Mesenchymal stem cell (in vitro differentiated cells and primary cell): ENCODE data around the gene TAS2R40.
"Not testable (repeated sequence)": the region's sequence is repeated elsewhere in the genome, so short reads cannot be mapped to it uniquely, and the experiment has no call there.

Source experiments
- DNase-seq: peaks from one replicate; pipeline ENCODE4 v3.0.0-alpha.2; 2013
- H2AFZ ChIP-seq: one replicate; pipeline ENCODE4 v1.6.1; 2013; ENCODE audit warnings: low read depth, mild to moderate bottlenecking, control low read depth, inconsistent platforms, low read length, moderate library complexity
- H2AK5ac ChIP-seq: 2 replicates; pipeline ENCODE4 v1.6.1; 2013; ENCODE audit warnings: low read length, moderate library complexity, mild to moderate bottlenecking, inconsistent platforms; ENCODE audit not compliant: severe bottlenecking
- H2BK120ac ChIP-seq: one replicate; pipeline ENCODE4 v1.6.1; 2013; ENCODE audit warnings: low read depth, mild to moderate bottlenecking, inconsistent platforms, low read length, moderate library complexity
- H2BK12ac ChIP-seq, 2 experiments: one replicate each; pipeline ENCODE4 v1.6.1; 2013; ENCODE audit warnings: inconsistent platforms in 2 of 2, low read length in 2 of 2, mild to moderate bottlenecking in 2 of 2, moderate library complexity in 2 of 2, control low read depth in 1 of 2
- H2BK15ac ChIP-seq: one replicate; pipeline ENCODE4 v1.6.1; 2013; ENCODE audit warnings: mild to moderate bottlenecking, low read depth, inconsistent platforms; ENCODE audit not compliant: poor library complexity, severe bottlenecking
- H2BK5ac ChIP-seq: 2 replicates; pipeline ENCODE4 v1.6.1; 2013; ENCODE audit warnings: low read depth, mild to moderate bottlenecking, low read length, control low read depth, inconsistent platforms; ENCODE audit not compliant: poor library complexity, severe bottlenecking
- H3K14ac ChIP-seq, 2 experiments: one replicate each; pipeline ENCODE4 v1.6.1; 2013; ENCODE audit warnings: inconsistent platforms in 2 of 2, low read length in 2 of 2, control low read depth in 1 of 2, mild to moderate bottlenecking in 1 of 2, moderate library complexity in 1 of 2
- H3K18ac ChIP-seq, 2 experiments: one replicate each; pipeline ENCODE4 v1.6.1; 2013; ENCODE audit warnings: inconsistent platforms in 2 of 2, low read length in 2 of 2, control low read depth in 1 of 2, low read depth in 1 of 2, mild to moderate bottlenecking in 1 of 2
- H3K23ac ChIP-seq, 2 experiments: one replicate each; pipeline ENCODE4 v1.6.1; 2013; ENCODE audit warnings: inconsistent platforms in 2 of 2, low read length in 2 of 2, mild to moderate bottlenecking in 2 of 2, moderate library complexity in 2 of 2, control low read depth in 1 of 2
- H3K27ac ChIP-seq: 2 replicates; pipeline ENCODE4 v1.5.1; 2013; ENCODE audit warnings: mild to moderate bottlenecking, moderate library complexity, low read length, control low read depth, inconsistent platforms; ENCODE audit not compliant: poor library complexity, severe bottlenecking
- H3K27me3 ChIP-seq, 2 experiments: 2 replicates each; pipeline versions ENCODE4 v1.6.1 to v1.7.0; 2013; ENCODE audit warnings: low read length in 2 of 2, mild to moderate bottlenecking in 2 of 2, moderate library complexity in 2 of 2, control low read depth in 1 of 2, inconsistent platforms in 1 of 2; ENCODE audit not compliant: control insufficient read depth in 1 of 2, insufficient read depth in 1 of 2
- H3K36me3 ChIP-seq, 2 experiments: 2 replicates each; pipeline versions ENCODE4 v1.6.1 to v1.7.0; 2013; ENCODE audit warnings: low read length in 2 of 2, control low read depth in 1 of 2, inconsistent platforms in 1 of 2, low read depth in 1 of 2, mild to moderate bottlenecking in 1 of 2; ENCODE audit not compliant: insufficient read depth in 2 of 2, control insufficient read depth in 1 of 2
- H3K4ac ChIP-seq, 2 experiments: one replicate each; pipeline ENCODE4 v1.6.1; 2013; ENCODE audit warnings: inconsistent platforms in 2 of 2, low read length in 2 of 2, mild to moderate bottlenecking in 2 of 2, moderate library complexity in 2 of 2, control low read depth in 1 of 2, low read depth in 1 of 2
- H3K4me1 ChIP-seq: 2 replicates; pipeline ENCODE4 v1.6.1; 2013; ENCODE audit warnings: low read depth, low read length, control low read depth; ENCODE audit not compliant: control insufficient read depth, insufficient read depth
- H3K4me2 ChIP-seq: 2 replicates; pipeline ENCODE4 v1.6.1; 2013; ENCODE audit warnings: low read length, mild to moderate bottlenecking, inconsistent platforms; ENCODE audit not compliant: poor library complexity, severe bottlenecking
- H3K4me3 ChIP-seq, 2 experiments: 2 replicates each; pipeline versions ENCODE4 v1.5.1 to v1.7.0; 2013; ENCODE audit warnings: low read length in 2 of 2, mild to moderate bottlenecking in 2 of 2, control low read depth in 1 of 2, low read depth in 1 of 2; ENCODE audit not compliant: insufficient read depth in 1 of 2
- H3K79me1 ChIP-seq: replicated peaks from 2 replicates; pipeline ENCODE4 v1.6.1; 2013; ENCODE audit warnings: mild to moderate bottlenecking, control low read depth, low read length, inconsistent platforms; ENCODE audit not compliant: poor library complexity, severe bottlenecking
- H3K9ac ChIP-seq: 2 replicates; pipeline ENCODE4 v1.7.0; 2013; ENCODE audit warnings: mild to moderate bottlenecking, low read length, moderate library complexity
- H3K9me3 ChIP-seq: 2 replicates; pipeline ENCODE4 v1.7.0; 2013; ENCODE audit warnings: mild to moderate bottlenecking, low read length; ENCODE audit not compliant: control insufficient read depth
- H4K8ac ChIP-seq: one replicate; pipeline ENCODE4 v1.6.1; 2013; ENCODE audit warnings: inconsistent platforms, mild to moderate bottlenecking, low read length, moderate library complexity
- H4K91ac ChIP-seq: one replicate; pipeline ENCODE4 v1.6.1; 2013; ENCODE audit warnings: mild to moderate bottlenecking, low read length, inconsistent platforms
- WGBS: methylation state at CpG from one replicate; pipeline ENCODE4 v1.1.7; 2013; ENCODE audit warnings: mixed read lengths; 5-methylcytosine and 5-hydroxymethylcytosine counted together

TAS2R40 gene

GRCh38 chr7:143203386-143203785 lies 18.5 kb upstream of the TAS2R40 start:
- Histone ChIP-seq H3K4me2 (no peak overlapping the region), H3K14ac (no peak overlapping the region), H2BK120ac (no peak overlapping the region), H2AK5ac (no peak overlapping the region), H2BK5ac (no peak overlapping the region), H3K4ac (no peak overlapping the region), H3K36me3 (no peaks in the 10 kb centered on the region), H2AFZ (no peak overlapping the region), H3K4me1 (no peaks in the 10 kb centered on the region), H2BK12ac (no peak overlapping the region), H4K8ac (no peak overlapping the region), H3K9ac (no peak overlapping the region), H3K18ac (no peak overlapping the region), H3K27me3 (peaks cover 0 to 13% of the 10 kb centered on the region in 2 experiments), H3K23ac (no peak overlapping the region), H3K4me3 (no peak overlapping the region), H4K91ac (no peak overlapping the region), H3K27ac (no peak overlapping the region), H3K9me3 (no peaks in the 10 kb centered on the region), H3K79me1 (no peaks in the 10 kb centered on the region), H2BK15ac (no peak overlapping the region)
- no peak for DNase-seq
- WGBS, result 82% methylated on average over 3 of the region's 3 CpGs

GRCh38 chr7:143205560-143206293 lies 16.1 kb upstream of the TAS2R40 start:
- 85% methylated on average over 11 of the region's 13 CpGs for WGBS
- Histone ChIP-seq H3K4ac (no peak overlapping the region), H4K8ac (peak overlapping the region; percentile 14), H2BK12ac (no peak overlapping the region), H3K23ac (no peak overlapping the region), H3K9me3 (no peaks in the 10 kb centered on the region), H3K79me1 (no peaks in the 10 kb centered on the region), H2AK5ac (no peak overlapping the region), H3K4me2 (no peak overlapping the region), H3K27ac (no peak overlapping the region), H3K4me1 (no peaks in the 10 kb centered on the region), H2BK5ac (no peak overlapping the region), H3K9ac (no peak overlapping the region), H3K14ac (no peak overlapping the region), H2BK120ac (no peak overlapping the region), H3K27me3 (peaks cover 0 to 25% of the 10 kb centered on the region in 2 experiments), H2BK15ac (no peak overlapping the region), H2AFZ (no peak overlapping the region), H3K4me3 (no peak overlapping the region), H3K36me3 (no peaks in the 10 kb centered on the region), H4K91ac (no peak overlapping the region), H3K18ac (no peak overlapping the region)
- DNase-seq, result no peak

- Histone ChIP-seq H3K14ac (no peak overlapping the region), H3K79me1 (no peaks in the 10 kb centered on the region)
- 53% methylated on average over 4 of the region's 4 CpGs for WGBS
These were observed 11.3 kb upstream of the TAS2R40 start for GRCh38 chr7:143210541-143210940.

GRCh38 chr7:143213478-143213877 lies 8.4 kb upstream of the TAS2R40 start:
- H3K4me1 ChIP-seq, H3K4me3 ChIP-seq, H3K79me1 ChIP-seq, H3K4ac ChIP-seq, H4K91ac ChIP-seq, H2AK5ac ChIP-seq, H2BK12ac ChIP-seq, DNase-seq, H3K14ac ChIP-seq, H2BK15ac ChIP-seq, H2AFZ ChIP-seq, H4K8ac ChIP-seq, H3K36me3 ChIP-seq, H3K9ac ChIP-seq, H2BK5ac ChIP-seq, H3K23ac ChIP-seq, H3K4me2 ChIP-seq, H3K18ac ChIP-seq, H3K27ac ChIP-seq, H3K9me3 ChIP-seq, H2BK120ac ChIP-seq: not testable (repeated sequence)
- H3K27me3 ChIP-seq, result peaks cover 6 to 13% of the 10 kb centered on the region in 2 experiments
- 98% methylated on average over 4 of the region's 4 CpGs for WGBS

More at GRCh38 chr7:143210541-143210940, 11.3 kb upstream of the TAS2R40 start:
- Histone ChIP-seq H4K8ac (no peak overlapping the region), H3K23ac (no peak overlapping the region), H3K4ac (no peak overlapping the region), H2BK15ac (no peak overlapping the region), H3K9me3 (no peaks in the 10 kb centered on the region), H3K18ac (no peak overlapping the region), H3K4me2 (no peak overlapping the region), H2AK5ac (no peak overlapping the region), H3K9ac (no peak overlapping the region), H4K91ac (no peak overlapping the region), H3K27ac (no peak overlapping the region), H2BK12ac (no peak overlapping the region), H3K27me3 (peaks cover 0 to 19% of the 10 kb centered on the region in 2 experiments), H3K4me1 (no peaks in the 10 kb centered on the region), H3K36me3 (no peaks in the 10 kb centered on the region), H3K4me3 (no peak overlapping the region), H2AFZ (no peak overlapping the region), H2BK120ac (no peak overlapping the region), H2BK5ac (no peak overlapping the region)
- DNase-seq, result no peak
